Measurements from ENCODE around the gene INTS1.

DNA sequence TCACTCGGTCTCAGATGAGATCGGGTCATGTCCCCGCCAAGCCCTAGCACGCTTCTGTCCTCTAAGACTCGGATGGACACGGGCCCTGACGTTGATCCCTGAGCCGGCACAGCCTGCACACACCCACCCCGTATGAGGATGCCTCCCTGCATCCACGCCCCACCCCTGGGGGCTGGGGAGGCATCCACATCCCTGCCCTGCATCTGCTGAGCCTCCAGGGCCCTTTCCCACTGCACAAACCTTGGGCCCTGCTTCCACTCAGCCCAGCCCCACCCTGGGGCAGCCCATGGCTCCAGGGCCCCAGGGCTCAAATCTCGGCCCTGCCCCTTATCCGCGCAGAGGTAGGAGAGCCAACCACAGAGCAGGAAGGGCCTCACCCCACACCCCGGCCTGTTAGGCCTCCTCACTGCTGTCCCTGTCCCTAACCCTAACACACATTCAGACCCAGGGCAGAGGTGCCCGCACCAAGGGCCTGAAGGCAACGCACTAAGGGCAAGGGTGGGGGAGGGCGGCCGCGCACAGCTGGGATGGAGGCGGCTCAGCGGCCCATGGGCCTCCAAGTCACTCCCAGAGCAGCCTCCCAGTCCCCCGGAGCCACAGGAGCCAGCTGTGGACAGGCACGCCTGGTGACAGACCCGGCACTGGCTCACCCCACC is 35.4 kb downstream of the INTS1 start:
- TF ChIP-seq CTCF (IDR thresholded peaks at IDR 0.05) (no peak), POLR2A (IDR thresholded peaks at IDR 0.05; ENCODE audit: low read depth) (no peak), POLR2AphosphoS5 (IDR thresholded peaks at IDR 0.05) (no peak), EP300 (IDR thresholded peaks at IDR 0.05) (no peak)
